ENCODE data around the gene DCX. TPM values are rescaled to one million over a fixed set of nuclear protein-coding genes. Genes with fewer than 3 reads are reported as not detected.

DCX gene
- total and polyA plus RNA-seq, 3 donors from 2014 or later, result 0.16 to 0.44 (median 0.19) TPM

DNA sequence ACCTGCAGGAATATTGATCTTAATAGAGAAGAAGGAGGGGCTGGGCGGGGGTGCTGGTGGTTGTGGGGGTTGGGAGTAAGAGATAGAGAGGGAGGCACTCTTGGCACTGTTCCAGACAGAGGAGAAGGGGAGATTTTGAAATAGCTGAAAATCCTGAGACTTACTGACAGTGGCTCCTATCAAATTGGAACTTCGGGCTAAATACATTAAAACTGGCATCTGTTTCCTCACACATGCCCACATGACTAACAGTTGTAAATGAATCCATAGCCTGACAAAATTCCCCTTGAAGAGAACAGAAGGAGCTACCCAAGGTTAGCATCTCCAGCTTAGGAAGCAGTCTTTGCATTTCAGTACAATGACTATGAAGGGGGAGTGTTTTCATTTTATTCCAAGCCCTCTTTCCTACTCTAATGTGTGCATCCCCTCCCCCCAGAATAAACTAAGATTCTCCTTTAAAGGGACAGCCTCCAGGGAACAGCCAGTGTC lies 1.4 kb downstream of the DCX start:
- intact Hi-C loops (cut with DNase I; ENCODE audit: low total_unique reads), result no loop called here
- H3K27me3 ChIP-seq, result no peaks in the 10 kb centered on the region
- no peak for DNase-seq
- H3K36me3 ChIP-seq (ENCODE audit: low read depth, missing control alignments), result no peaks in the 10 kb centered on the region
- WGBS, 2 donors, result 18 to 25% methylated on average over 1 to 2 of the region's 2 CpGs
- H3K4me3 ChIP-seq, result no peak overlapping the region
- no peaks in the 10 kb centered on the region for H3K9me3 ChIP-seq
- H3K4me1 ChIP-seq, result no peaks in the 10 kb centered on the region
- no peak for TF ChIP-seq POLR2A (IDR thresholded peaks at IDR 0.05)
- TF ChIP-seq, protein P1, sequence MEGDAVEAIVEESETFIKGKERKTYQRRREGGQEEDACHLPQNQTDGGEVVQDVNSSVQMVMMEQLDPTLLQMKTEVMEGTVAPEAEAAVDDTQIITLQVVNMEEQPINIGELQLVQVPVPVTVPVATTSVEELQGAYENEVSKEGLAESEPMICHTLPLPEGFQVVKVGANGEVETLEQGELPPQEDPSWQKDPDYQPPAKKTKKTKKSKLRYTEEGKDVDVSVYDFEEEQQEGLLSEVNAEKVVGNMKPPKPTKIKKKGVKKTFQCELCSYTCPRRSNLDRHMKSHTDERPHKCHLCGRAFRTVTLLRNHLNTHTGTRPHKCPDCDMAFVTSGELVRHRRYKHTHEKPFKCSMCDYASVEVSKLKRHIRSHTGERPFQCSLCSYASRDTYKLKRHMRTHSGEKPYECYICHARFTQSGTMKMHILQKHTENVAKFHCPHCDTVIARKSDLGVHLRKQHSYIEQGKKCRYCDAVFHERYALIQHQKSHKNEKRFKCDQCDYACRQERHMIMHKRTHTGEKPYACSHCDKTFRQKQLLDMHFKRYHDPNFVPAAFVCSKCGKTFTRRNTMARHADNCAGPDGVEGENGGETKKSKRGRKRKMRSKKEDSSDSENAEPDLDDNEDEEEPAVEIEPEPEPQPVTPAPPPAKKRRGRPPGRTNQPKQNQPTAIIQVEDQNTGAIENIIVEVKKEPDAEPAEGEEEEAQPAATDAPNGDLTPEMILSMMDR (IDR thresholded peaks at IDR 0.05), result no peak
- H3K27ac ChIP-seq, result no peak overlapping the region

DNA sequence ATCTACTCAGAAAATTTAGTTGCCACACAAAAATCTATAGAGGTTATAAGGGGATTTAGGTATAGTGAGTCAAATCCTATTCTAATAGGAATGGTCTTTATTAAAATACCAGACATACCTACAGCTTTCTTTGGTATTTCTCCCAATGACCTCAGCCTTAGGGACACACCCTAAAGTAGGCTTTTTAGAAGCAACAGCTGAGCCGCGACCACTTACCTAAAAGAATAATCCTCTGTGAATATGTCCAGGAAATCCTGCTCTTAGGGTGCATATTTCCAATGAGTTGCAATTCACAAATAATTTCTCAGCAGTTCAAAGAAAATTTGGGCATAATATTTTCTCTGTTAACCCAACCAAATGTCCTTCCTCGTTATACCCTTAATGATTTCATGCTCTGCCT lies 2.7 kb downstream of the DCX start:
- no peaks in the 10 kb centered on the region for H3K4me1 ChIP-seq
- no peak for DNase-seq

DNA sequence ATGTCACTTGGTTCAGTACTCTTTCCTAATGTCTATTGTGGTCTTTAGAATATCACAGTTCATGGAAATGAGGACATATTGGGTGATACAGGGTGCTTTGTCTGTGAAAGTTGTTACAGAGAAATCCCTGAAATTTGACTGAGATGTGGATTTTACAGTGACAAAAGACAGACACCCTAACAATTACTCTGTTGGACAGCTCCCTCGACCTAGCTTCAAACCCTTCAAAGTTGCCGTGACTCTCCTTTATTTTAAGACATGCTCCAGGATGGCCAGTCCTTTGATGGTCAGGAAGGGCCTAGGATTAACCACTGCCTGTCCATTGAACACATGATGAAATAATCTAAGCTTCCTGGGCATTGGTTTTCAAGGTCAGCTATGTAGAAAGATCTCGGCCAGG lies 4.0 kb downstream of the DCX start:
- Histone ChIP-seq H3K4me3 (no peak overlapping the region), H3K36me3 (ENCODE audit: low read depth, missing control alignments) (no peaks in the 10 kb centered on the region), H3K27me3 (no peaks in the 10 kb centered on the region), H3K9me3 (no peaks in the 10 kb centered on the region), H3K4me1 (no peaks in the 10 kb centered on the region), H3K27ac (no peak overlapping the region)
- TF ChIP-seq, protein P1 (IDR thresholded peaks at IDR 0.05), result no peak
- TF ChIP-seq POLR2A (IDR thresholded peaks at IDR 0.05), result no peak
- 39 to 55% methylated on average over 2 to 3 of the region's 3 CpGs for WGBS, 2 donors
- no peak for DNase-seq
- intact Hi-C loops (cut with DNase I; ENCODE audit: low total_unique reads), result no loop called here

More for the DNA sequence above, 2.7 kb downstream of the DCX start:
- no peak for TF ChIP-seq POLR2A (IDR thresholded peaks at IDR 0.05)
- TF ChIP-seq, protein P1 (IDR thresholded peaks at IDR 0.05), result no peak
- Histone ChIP-seq H3K27ac (no peak overlapping the region), H3K36me3 (ENCODE audit: low read depth, missing control alignments) (no peaks in the 10 kb centered on the region), H3K9me3 (no peaks in the 10 kb centered on the region), H3K4me3 (no peak overlapping the region), H3K27me3 (no peaks in the 10 kb centered on the region)
- intact Hi-C loops (cut with DNase I; ENCODE audit: low total_unique reads), result no loop called here
- WGBS, 2 donors, result 67 to 87% methylated on average over 3 of the region's 3 CpGs

DNA sequence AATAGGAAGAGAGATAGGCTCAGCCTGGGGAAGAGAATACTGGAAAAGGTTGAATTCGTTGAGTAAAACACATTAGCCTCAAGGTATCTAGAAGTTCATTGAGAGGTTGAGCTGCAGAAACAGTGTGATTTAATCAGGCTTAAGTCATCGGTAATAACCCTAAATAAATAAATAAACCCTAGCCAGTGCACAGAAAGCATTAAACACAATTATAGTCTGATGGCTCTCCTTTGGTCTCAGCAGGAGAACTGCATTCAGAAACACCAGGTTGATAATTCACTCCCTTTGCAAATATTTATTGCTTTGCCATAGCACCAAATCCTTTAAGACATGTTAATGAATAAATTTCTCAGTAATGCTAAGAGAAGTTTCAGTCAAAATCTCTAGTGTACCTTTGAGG lies 9.6 kb downstream of the DCX start:
- no peaks in the 10 kb centered on the region for H3K4me1 ChIP-seq
- no peaks in the 10 kb centered on the region for H3K9me3 ChIP-seq
- H3K36me3 ChIP-seq (ENCODE audit: low read depth, missing control alignments), result no peaks in the 10 kb centered on the region
- no peak for DNase-seq
- H3K27me3 ChIP-seq, result no peaks in the 10 kb centered on the region
- no peak for TF ChIP-seq POLR2A (IDR thresholded peaks at IDR 0.05)
- TF ChIP-seq, protein P1 (IDR thresholded peaks at IDR 0.05), result no peak
- H3K4me3 ChIP-seq, result no peak overlapping the region
- no peak overlapping the region for H3K27ac ChIP-seq
- intact Hi-C loops (cut with DNase I; ENCODE audit: low total_unique reads), result no loop called here
- 79 to 88% methylated on average over 2 of the region's 2 CpGs for WGBS, 2 donors

DNA sequence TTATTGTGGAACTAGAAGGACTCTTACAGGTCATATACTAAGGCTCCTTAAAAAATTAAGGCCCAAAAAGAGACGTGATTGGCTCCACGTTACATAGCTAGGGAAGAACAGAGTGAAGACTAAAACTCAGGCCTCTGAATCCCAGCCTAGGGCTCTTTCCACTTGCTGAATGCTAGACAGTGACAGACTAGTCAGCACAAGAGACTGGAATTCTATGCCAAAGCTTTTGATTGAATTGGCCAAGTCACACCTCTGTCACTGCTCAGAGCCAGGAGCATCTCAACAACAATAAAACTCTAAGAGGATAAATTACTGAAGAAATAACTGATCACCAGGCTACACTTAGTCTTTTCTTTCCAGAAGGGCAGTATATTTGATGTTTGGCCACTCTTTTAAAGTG lies 16.8 kb downstream of the DCX start:
- no peak overlapping the region for H3K27ac ChIP-seq
- intact Hi-C loops (cut with DNase I; ENCODE audit: low total_unique reads), result no loop called here
- DNase-seq, result no peak
- WGBS, 2 donors, result 87% methylated on average over 2 of the region's 2 CpGs; no CpG with 5 or more reads in 1 of the 2 donors
- H3K27me3 ChIP-seq, result no peaks in the 10 kb centered on the region
- no peaks in the 10 kb centered on the region for H3K4me1 ChIP-seq
- no peak overlapping the region for H3K4me3 ChIP-seq
- H3K36me3 ChIP-seq (ENCODE audit: low read depth, missing control alignments), result no peaks in the 10 kb centered on the region
- H3K9me3 ChIP-seq, result no peaks in the 10 kb centered on the region
- TF ChIP-seq, protein P1 (IDR thresholded peaks at IDR 0.05), result no peak
